GM23248 (cell line): ENCODE measurements around the gene CHRD. TPM values are rescaled to one million over a fixed set of nuclear protein-coding genes. Genes with fewer than 3 reads are reported as not detected.
"Not testable (repeated sequence)": the region's sequence is repeated elsewhere in the genome, so short reads cannot be mapped to it uniquely, and the experiment has no call there.

Experiments
- DNase-seq: peaks from one replicate; pipeline ENCODE4 v3.0.0-alpha.2; 2015
- H2AFZ ChIP-seq: fragments of 200-600 bp; sonication (generic); 2 replicates; pipeline ENCODE4 v1.6.1; 2016; ENCODE audit warnings: antibody characterized with exemption
- H3F3A ChIP-seq: fragments of 200-600 bp; sonication (generic); 2 replicates; pipeline ENCODE4 v1.6.1; 2016; ENCODE audit warnings: mild to moderate bottlenecking, antibody characterized with exemption, mixed run types; ENCODE audit not compliant: insufficient read depth
- H3K27ac ChIP-seq: fragments of 200-600 bp; sonication (generic); 2 replicates; pipeline ENCODE4 v1.5.1; 2016; ENCODE audit warnings: mild to moderate bottlenecking
- H3K27me3 ChIP-seq: fragments of 200-600 bp; sonication (generic); replicated peaks from 2 replicates; pipeline ENCODE4 v1.6.1; 2016; ENCODE audit warnings: mild to moderate bottlenecking; ENCODE audit not compliant: insufficient read depth
- H3K36me3 ChIP-seq: fragments of 200-600 bp; sonication (generic); 2 replicates; pipeline ENCODE4 v1.6.1; 2016; ENCODE audit warnings: low read depth, mild to moderate bottlenecking
- H3K4me1 ChIP-seq: fragments of 200-600 bp; sonication (generic); 2 replicates; pipeline ENCODE4 v1.6.1; 2016; ENCODE audit warnings: mild to moderate bottlenecking; ENCODE audit not compliant: insufficient read depth
- H3K4me2 ChIP-seq: fragments of 200-600 bp; sonication (generic); one replicate; pipeline ENCODE4 v1.6.1; 2016; ENCODE audit warnings: mild to moderate bottlenecking; ENCODE audit not compliant: unreplicated experiment
- H3K4me3 ChIP-seq: fragments of 200-600 bp; sonication (generic); 2 replicates; pipeline ENCODE4 v1.5.1; 2016; ENCODE audit warnings: mild to moderate bottlenecking
- H3K79me2 ChIP-seq: fragments of 200-600 bp; sonication (generic); 2 replicates; pipeline ENCODE4 v1.6.1; 2016; ENCODE audit warnings: mild to moderate bottlenecking; ENCODE audit not compliant: insufficient read depth
- H3K9ac ChIP-seq: fragments of 200-600 bp; sonication (generic); 2 replicates; pipeline ENCODE4 v1.6.1; 2016; ENCODE audit warnings: mild to moderate bottlenecking
- H3K9me2 ChIP-seq: fragments of 200-600 bp; sonication (generic); 2 replicates; pipeline ENCODE4 v1.6.1; 2016; ENCODE audit warnings: mixed run types, mild to moderate bottlenecking, moderate library complexity; ENCODE audit not compliant: insufficient read depth
- H3K9me3 ChIP-seq: fragments of 200-600 bp; sonication (generic); one replicate; pipeline ENCODE4 v1.6.1; 2017; ENCODE audit warnings: low read depth
- H4K20me1 ChIP-seq: fragments of 200-600 bp; sonication (generic); 2 replicates; pipeline ENCODE4 v1.6.0; 2016; ENCODE audit not compliant: insufficient read depth
- EZH2 ChIP-seq: fragments of 200-600 bp; sonication (generic); IDR thresholded peaks from 2 replicates; pipeline ENCODE4 v1.6.1; 2018; ENCODE audit warnings: antibody characterized with exemption, mild to moderate bottlenecking; ENCODE audit not compliant: insufficient read depth, poor library complexity, severe bottlenecking
- EZH2phosphoT487 ChIP-seq: fragments of 200-600 bp; sonication (generic); IDR thresholded peaks from 2 replicates; pipeline ENCODE4 v1.6.1; 2018; ENCODE audit warnings: antibody characterized with exemption, moderate library complexity, mild to moderate bottlenecking, low read depth; ENCODE audit not compliant: insufficient read depth
- WGBS, 2 experiments: methylation state at CpG; one replicate each; pipeline ENCODE4 v1.1.6; 2015 to 2017; ENCODE audit warnings: low lambda C conversion rate in 2 of 2, low coverage in 1 of 2; ENCODE audit errors: missing lambda C conversion rate in 2 of 2; 5-methylcytosine and 5-hydroxymethylcytosine counted together
- in situ Hi-C: fragments of 300-500 bp; cut with MboI; formaldehyde crosslinking; loops from 2 replicates; pipeline ENCODE4 v1.15.0; 2020
- polyA plus RNA-seq: library from polyadenylated mRNA; unstranded; fragments of >200 nt; fragmentation: Nextera tagmentation; extraction: Ambion mirVana; gene quantifications from 2 replicates; pipeline ENCODE4 v1.2.1, GENCODE V29; 2016
- total RNA-seq: library from RNA; depleted of rRNA; stranded (reverse); fragments of >200 nt; shearing (Covaris generic); gene quantifications from 2 replicates; pipeline ENCODE4 v1.2.3, GENCODE V29; 2014

Gene CHRD
- total and polyA plus RNA-seq, 2 experiments from 2014 or later = 0.15 to 0.22 TPM

DNA sequence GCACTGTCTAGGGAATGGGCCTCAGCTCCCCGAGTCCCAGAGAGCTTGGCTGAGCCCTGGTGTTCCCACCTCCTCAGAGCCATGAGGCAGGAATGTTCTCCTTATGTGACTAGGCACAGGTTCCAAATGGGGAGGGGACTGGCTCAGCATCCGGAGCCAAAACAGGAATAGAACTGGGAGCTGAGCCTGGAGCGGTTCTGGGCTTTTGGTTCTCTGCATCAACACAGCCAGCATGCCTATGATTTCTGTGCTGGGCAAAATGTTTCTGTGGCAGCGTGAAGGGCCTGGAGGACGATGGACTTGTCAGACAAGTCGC is 42.5 kb upstream of the CHRD start, which contains the start of gene FAM131A:
Gene FAM131A, plus strand, starts transcription at position 202 of the 316 bp plus-strand sequence. Its CDS starts 31 bp downstream, at position 233.
- H3K9ac ChIP-seq = peak within 1 kb of the TSS; percentile 88
- peak within 1 kb of the TSS; percentile 82 for H3K4me2 ChIP-seq
- peaks cover 53% of the 10 kb centered on the region for H3F3A ChIP-seq
- TF ChIP-seq EZH2 (no peak), EZH2phosphoT487 (no peak)
- H3K36me3 ChIP-seq = peaks cover 20% of the 10 kb centered on the region
- H2AFZ ChIP-seq = peak within 1 kb of the TSS; percentile 8; the same call in 1 of the 2 replicates
- H3K27me3 ChIP-seq = no peaks in the 10 kb centered on the region
- peak; percentile 58 for DNase-seq
- peak within 1 kb of the TSS; percentile 94 for H3K27ac ChIP-seq
- in situ Hi-C loops = no loop called here
- peaks cover 67% of the 10 kb centered on the region for H3K4me1 ChIP-seq
- no peaks in the 10 kb centered on the region for H3K9me3 ChIP-seq
- peak within 1 kb of the TSS; percentile 72 for H3K4me3 ChIP-seq
- WGBS, 2 experiments = 26 to 28% methylated on average over 6 of the region's 6 CpGs
- no peaks in the 10 kb centered on the region for H4K20me1 ChIP-seq
- H3K9me2 ChIP-seq = no peaks in the 10 kb centered on the region
- H3K79me2 ChIP-seq = peaks cover 58% of the 10 kb centered on the region

DNA sequence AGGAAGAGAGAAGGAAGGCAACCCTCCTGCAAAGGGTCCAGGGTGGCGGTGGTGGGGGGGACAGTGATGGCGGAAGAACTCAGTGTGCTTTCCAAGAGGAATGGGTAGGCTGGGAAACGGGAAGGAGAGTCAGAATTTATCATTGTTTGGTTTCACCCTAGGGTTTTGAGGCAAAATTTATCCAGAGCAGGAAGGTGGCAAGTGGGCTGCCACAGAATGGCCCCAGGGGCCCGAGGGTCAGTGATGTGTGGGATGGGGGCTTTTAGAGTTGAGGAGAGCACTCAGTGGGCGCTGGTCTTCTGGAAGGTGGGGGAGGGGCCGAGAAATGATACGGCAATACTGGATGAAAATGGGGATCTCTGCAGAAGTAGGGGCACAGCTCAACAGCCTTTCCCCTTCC is 41.9 kb upstream of the CHRD start:
- peaks cover 61% of the 10 kb centered on the region for H3K4me1 ChIP-seq
- WGBS, 2 experiments = 68 to 69% methylated on average over 7 of the region's 7 CpGs
- TF ChIP-seq EZH2 = no peak
- TF ChIP-seq EZH2phosphoT487 = no peak
- DNase-seq = no peak
- H3K9me3 ChIP-seq = no peaks in the 10 kb centered on the region
- no peaks in the 10 kb centered on the region for H3K9me2 ChIP-seq
- no peak overlapping the region for H2AFZ ChIP-seq
- H3K27me3 ChIP-seq = no peaks in the 10 kb centered on the region
- no peaks in the 10 kb centered on the region for H4K20me1 ChIP-seq
- in situ Hi-C loops = no loop called here
- peak overlapping the region; percentile 13 for H3K4me2 ChIP-seq
- peak overlapping the region; percentile 94 for H3K27ac ChIP-seq
- H3K4me3 ChIP-seq = no peak overlapping the region
- peaks cover 16% of the 10 kb centered on the region for H3K36me3 ChIP-seq
- H3K9ac ChIP-seq = peak overlapping the region; percentile 88; the same call in 1 of the 2 replicates
- peaks cover 52% of the 10 kb centered on the region for H3K79me2 ChIP-seq
- peaks cover 47% of the 10 kb centered on the region for H3F3A ChIP-seq

- Histone ChIP-seq H3K4me2 (peak overlapping the region; percentile 13), H3K27ac (peak overlapping the region; percentile 94), H3F3A (peaks cover 41% of the 10 kb centered on the region), H3K27me3 (no peaks in the 10 kb centered on the region), H3K4me3 (no peak overlapping the region), H3K9me2 (no peaks in the 10 kb centered on the region), H3K9me3 (no peaks in the 10 kb centered on the region), H3K36me3 (peaks cover 11% of the 10 kb centered on the region; the same call in 1 of the 2 replicates), H3K4me1 (peaks cover 55% of the 10 kb centered on the region), H2AFZ (no peak overlapping the region), H3K79me2 (peaks cover 47% of the 10 kb centered on the region), H4K20me1 (no peaks in the 10 kb centered on the region), H3K9ac (no peak overlapping the region)
- TF ChIP-seq EZH2 = no peak
- no peak for TF ChIP-seq EZH2phosphoT487
- 34 to 36% methylated on average over 35 to 36 of the region's 37 CpGs for WGBS, 2 experiments
- DNase-seq = peak; percentile 54
- in situ Hi-C loops = no loop called here
Observed at GRCh38 chr3:184338511-184338945, 41.3 kb upstream of the CHRD start.

DNA sequence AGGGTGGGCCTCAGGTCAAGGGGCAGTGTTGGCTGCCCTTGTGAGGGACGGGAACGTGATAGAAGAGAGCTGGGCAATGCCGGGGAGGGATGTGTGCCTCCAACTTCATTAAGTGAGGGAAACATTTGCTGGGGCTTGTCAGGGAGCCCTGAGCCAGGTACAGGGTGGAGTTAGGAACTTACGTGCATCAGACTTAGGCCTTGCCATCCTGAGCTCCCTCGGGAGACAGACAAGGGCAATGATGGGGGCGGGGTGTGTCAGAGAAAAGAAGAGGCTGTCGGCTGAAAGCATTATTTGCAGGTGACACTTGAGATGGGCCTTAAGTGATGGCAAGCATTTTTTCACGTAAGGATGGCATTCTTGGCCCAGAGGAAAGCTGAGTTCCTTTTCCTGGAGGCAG is 40.9 kb upstream of the CHRD start:
- Histone ChIP-seq H3K9me2 (no peaks in the 10 kb centered on the region), H3K9me3 (no peaks in the 10 kb centered on the region), H3F3A (peaks cover 37% of the 10 kb centered on the region), H3K79me2 (peaks cover 46% of the 10 kb centered on the region), H3K36me3 (peaks cover 8% of the 10 kb centered on the region; the same call in 1 of the 2 replicates), H3K27me3 (no peaks in the 10 kb centered on the region), H2AFZ (no peak overlapping the region), H3K4me2 (no peak overlapping the region), H3K27ac (no peak overlapping the region), H3K4me1 (peaks cover 50% of the 10 kb centered on the region), H3K4me3 (no peak overlapping the region), H3K9ac (no peak overlapping the region), H4K20me1 (no peaks in the 10 kb centered on the region)
- no peak for TF ChIP-seq EZH2
- TF ChIP-seq EZH2phosphoT487 = no peak
- 71 to 75% methylated on average over 6 to 8 of the region's 8 CpGs for WGBS, 2 experiments
- in situ Hi-C loops = no loop called here
- no peak for DNase-seq

DNA sequence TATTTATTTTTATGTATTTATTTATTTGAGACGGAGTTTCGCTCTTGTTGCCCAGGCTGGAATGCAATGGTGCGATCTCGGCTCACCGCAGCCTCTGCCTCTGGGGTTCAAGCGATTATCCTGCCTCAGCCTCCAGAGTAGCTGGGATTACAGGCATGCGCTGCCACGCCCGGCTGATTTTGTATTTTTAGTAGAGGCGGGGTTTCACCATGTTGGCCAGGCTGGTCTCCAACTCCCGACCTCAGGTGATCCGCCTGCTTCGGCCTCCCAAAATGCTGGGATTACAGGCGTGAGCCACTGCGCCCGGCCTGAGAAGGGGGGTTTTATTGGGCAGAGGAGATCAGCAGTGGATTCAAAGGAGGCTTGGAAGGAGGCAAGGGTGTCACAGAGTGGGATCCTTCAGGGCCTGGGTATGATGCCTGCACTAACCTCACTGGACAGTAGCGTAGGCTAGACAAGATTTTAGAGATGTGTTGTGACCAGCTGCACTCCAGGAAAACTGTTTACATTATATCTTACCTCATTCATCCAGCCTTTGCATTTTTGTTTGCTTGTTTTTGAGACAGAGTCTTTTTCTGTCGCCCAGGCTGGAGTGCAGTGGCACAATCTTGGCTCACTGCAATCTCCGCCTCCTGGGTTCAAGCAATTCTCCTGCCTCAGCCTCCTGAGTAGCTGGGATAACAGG is 40.3 kb upstream of the CHRD start:
- 94 to 95% methylated on average over 19 of the region's 19 CpGs for WGBS, 2 experiments
- H3K9me2 ChIP-seq, DNase-seq, H3K9me3 ChIP-seq, H3K4me2 ChIP-seq, H4K20me1 ChIP-seq, H2AFZ ChIP-seq, in situ Hi-C loops, H3K4me3 ChIP-seq, H3K9ac ChIP-seq, H3K36me3 ChIP-seq, H3K27ac ChIP-seq, H3K27me3 ChIP-seq: not testable (repeated sequence)
- Histone ChIP-seq H3K79me2 (peaks cover 46% of the 10 kb centered on the region), H3F3A (peaks cover 31% of the 10 kb centered on the region), H3K4me1 (peaks cover 45% of the 10 kb centered on the region)
